WTC11 (cell line): ENCODE measurements around the gene SBF1. TPM values are rescaled to one million over a fixed set of nuclear protein-coding genes. Genes with fewer than 3 reads are reported as not detected.

Source experiments
- ATAC-seq: fragments of 200-7000 bp; cut with Tn5 transposase; 2 replicates; pipeline ENCODE4 v1.10.0; 2021; ENCODE audit warnings: mild to moderate bottlenecking, moderate library complexity
- CTCF ChIA-PET: fragments of 300-600 bp; sonication (Branson Sonifier 250); formaldehyde crosslinking; loops from one replicate; lab custom pipeline; 2021; ENCODE audit warnings: antibody characterized with exemption; lab: Charles Lee
- POLR2A ChIA-PET: fragments of 350-600 bp; sonication (Branson Sonifier 250); formaldehyde crosslinking; loops from one replicate; lab custom pipeline; 2021; ENCODE audit warnings: antibody characterized with exemption; lab: Charles Lee
- DNase-seq: peaks from one replicate; pipeline ENCODE4 v3.0.0; 2021; ENCODE audit warnings: low spot score
- H3K27ac Mint-ChIP-seq: 2 replicates; pipeline ENCODE4 v1.8.0; 2021; ENCODE audit warnings: mixed read lengths
- H3K27me3 Mint-ChIP-seq: 2 replicates; pipeline ENCODE4 v1.8.0; 2021; ENCODE audit warnings: low read depth, mild to moderate bottlenecking, moderate library complexity, mixed read lengths
- H3K36me3 Mint-ChIP-seq: 2 replicates; pipeline ENCODE4 v1.8.0; 2021; ENCODE audit warnings: mixed read lengths
- H3K4me1 Mint-ChIP-seq: 2 replicates; pipeline ENCODE4 v1.8.0; 2022; ENCODE audit warnings: mixed read lengths
- H3K4me3 Mint-ChIP-seq: 2 replicates; pipeline ENCODE4 v1.8.0; 2021; ENCODE audit warnings: mild to moderate bottlenecking, moderate library complexity, mixed read lengths
- H3K9me3 Mint-ChIP-seq: 2 replicates; pipeline ENCODE4 v1.8.0; 2021; ENCODE audit warnings: mixed read lengths
- CREB1 ChIP-seq: sonication (generic); formaldehyde crosslinking; IDR thresholded peaks from 2 replicates; pipeline ENCODE4 v1.8.0; 2023; ENCODE audit warnings: mild to moderate bottlenecking, missing genetic modification reagents
- CREM ChIP-seq: sonication (generic); formaldehyde crosslinking; IDR thresholded peaks from 2 replicates; pipeline ENCODE4 v1.8.1; 2022; ENCODE audit warnings: mild to moderate bottlenecking, missing genetic modification reagents, moderate library complexity
- EMX1 ChIP-seq: fragments of 250-450 bp; sonication (Bioruptor Pico); IDR thresholded peaks from 2 replicates; pipeline ENCODE4 v1.8.0; 2021; ENCODE audit warnings: mild to moderate bottlenecking
- OVOL2 ChIP-seq: fragments of 250-450 bp; sonication (Bioruptor Pico); IDR thresholded peaks from 2 replicates; pipeline ENCODE4 v1.9.0; 2021; ENCODE audit warnings: mild to moderate bottlenecking, borderline replicate concordance
- RORB ChIP-seq: fragments of 250-450 bp; sonication (Bioruptor Pico); IDR thresholded peaks from 2 replicates; pipeline ENCODE4 v1.9.0; 2021; ENCODE audit warnings: mild to moderate bottlenecking
- SOX15 ChIP-seq: fragments of 250-450 bp; sonication (Bioruptor Pico); IDR thresholded peaks from 2 replicates; pipeline ENCODE4 v1.9.0; 2021; ENCODE audit warnings: mild to moderate bottlenecking
- ZBTB21 ChIP-seq: sonication (generic); formaldehyde crosslinking; IDR thresholded peaks from 2 replicates; pipeline ENCODE4 v1.8.1; 2023; ENCODE audit warnings: mild to moderate bottlenecking, missing genetic modification reagents, borderline replicate concordance
- ZNF219 ChIP-seq: sonication (generic); formaldehyde crosslinking; IDR thresholded peaks from 2 replicates; pipeline ENCODE4 v1.8.0; 2023; ENCODE audit warnings: missing genetic modification reagents, mild to moderate bottlenecking, borderline replicate concordance
- ZNF232 ChIP-seq: sonication (generic); formaldehyde crosslinking; IDR thresholded peaks from 2 replicates; pipeline ENCODE4 v1.8.0; 2022; ENCODE audit warnings: mild to moderate bottlenecking, missing genetic modification reagents
- ZNF396 ChIP-seq: fragments of 250-450 bp; sonication (Bioruptor Pico); IDR thresholded peaks from 2 replicates; pipeline ENCODE4 v1.8.0; 2021; ENCODE audit warnings: mild to moderate bottlenecking, moderate library complexity, borderline replicate concordance
- total RNA-seq: library from RNA; stranded (reverse); gene quantifications from 3 replicates; pipeline ENCODE4 v1.2.3, GENCODE V29; 2021
- TF ChIP-seq, protein P1 (sequence below): sonication (generic); formaldehyde crosslinking; IDR thresholded peaks from 2 replicates; pipeline ENCODE4 v1.8.0; 2022; ENCODE audit warnings: mild to moderate bottlenecking, missing genetic modification reagents
- TF ChIP-seq, protein P2 (sequence below): sonication (generic); formaldehyde crosslinking; IDR thresholded peaks from 2 replicates; pipeline ENCODE4 v1.8.1; 2023; ENCODE audit warnings: mild to moderate bottlenecking, missing genetic modification reagents
- TF ChIP-seq, protein P3 (sequence below): sonication (generic); formaldehyde crosslinking; IDR thresholded peaks from 2 replicates; pipeline ENCODE4 v1.8.1; 2022; ENCODE audit warnings: mild to moderate bottlenecking, missing genetic modification reagents, moderate library complexity, borderline replicate concordance
- TF ChIP-seq, protein P4 (sequence below): fragments of 250-450 bp; sonication (Bioruptor Pico); IDR thresholded peaks from 2 replicates; pipeline ENCODE4 v1.9.0; 2021; ENCODE audit warnings: moderate library complexity, mild to moderate bottlenecking, inconsistent platforms, borderline replicate concordance
- TF ChIP-seq, protein P5 (sequence below): sonication (generic); formaldehyde crosslinking; IDR thresholded peaks from 2 replicates; pipeline ENCODE4 v1.8.1; 2022; ENCODE audit warnings: missing genetic modification reagents, borderline replicate concordance
- TF ChIP-seq, protein P6 (sequence below): sonication (generic); formaldehyde crosslinking; IDR thresholded peaks from 2 replicates; pipeline ENCODE4 v1.8.1; 2022; ENCODE audit warnings: low read depth, mild to moderate bottlenecking, moderate library complexity, missing genetic modification reagents, borderline replicate concordance
- TF ChIP-seq, protein P7 (sequence below): sonication (generic); formaldehyde crosslinking; IDR thresholded peaks from 2 replicates; pipeline ENCODE4 v1.8.0; 2022; ENCODE audit warnings: mild to moderate bottlenecking, missing genetic modification reagents

Gene SBF1
- total RNA-seq, 1 experiment from 2014 or later: 108 TPM

DNA sequence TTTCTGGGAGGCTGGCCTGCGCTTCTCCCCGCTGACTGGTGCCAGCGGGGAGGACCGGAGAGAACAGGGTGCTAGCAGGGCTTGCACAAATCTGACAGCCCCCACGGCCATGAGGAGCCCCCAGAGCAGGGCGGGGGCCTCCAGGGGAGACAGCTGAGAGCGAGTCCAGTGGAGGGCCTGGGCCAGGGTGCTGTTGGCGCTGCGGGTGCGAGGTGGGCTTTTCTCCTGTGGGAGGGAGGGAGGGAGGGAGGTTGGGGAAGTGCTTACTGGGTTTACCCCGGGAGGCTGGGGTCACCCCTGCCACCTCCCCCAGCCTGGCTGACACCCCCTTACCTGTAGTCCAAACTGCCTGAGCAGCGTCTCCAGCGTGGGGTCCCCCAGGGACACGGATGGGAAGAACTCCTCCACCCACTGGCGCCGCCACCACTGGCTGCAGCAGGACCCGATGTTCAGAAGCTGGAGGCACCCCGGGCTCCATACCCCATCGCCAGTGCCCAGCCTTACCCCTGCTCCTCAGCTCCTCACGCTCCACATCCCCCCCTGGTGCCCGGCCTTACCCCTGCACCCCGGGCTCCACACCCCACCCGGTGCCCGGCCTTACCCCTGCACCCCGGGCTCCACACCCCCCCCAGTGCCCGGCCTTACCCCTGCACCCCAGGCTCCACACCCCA, 28.8 kb upstream of the SBF1 start (continued):
- TF ChIP-seq, protein P1, sequence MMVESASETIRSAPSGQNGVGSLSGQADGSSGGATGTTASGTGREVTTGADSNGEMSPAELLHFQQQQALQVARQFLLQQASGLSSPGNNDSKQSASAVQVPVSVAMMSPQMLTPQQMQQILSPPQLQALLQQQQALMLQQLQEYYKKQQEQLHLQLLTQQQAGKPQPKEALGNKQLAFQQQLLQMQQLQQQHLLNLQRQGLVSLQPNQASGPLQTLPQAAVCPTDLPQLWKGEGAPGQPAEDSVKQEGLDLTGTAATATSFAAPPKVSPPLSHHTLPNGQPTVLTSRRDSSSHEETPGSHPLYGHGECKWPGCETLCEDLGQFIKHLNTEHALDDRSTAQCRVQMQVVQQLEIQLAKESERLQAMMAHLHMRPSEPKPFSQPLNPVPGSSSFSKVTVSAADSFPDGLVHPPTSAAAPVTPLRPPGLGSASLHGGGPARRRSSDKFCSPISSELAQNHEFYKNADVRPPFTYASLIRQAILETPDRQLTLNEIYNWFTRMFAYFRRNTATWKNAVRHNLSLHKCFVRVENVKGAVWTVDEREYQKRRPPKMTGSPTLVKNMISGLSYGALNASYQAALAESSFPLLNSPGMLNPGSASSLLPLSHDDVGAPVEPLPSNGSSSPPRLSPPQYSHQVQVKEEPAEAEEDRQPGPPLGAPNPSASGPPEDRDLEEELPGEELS (CRISPR knock-in tag): no peak
- TF ChIP-seq CREB1 (CRISPR knock-in tag): no peak
- TF ChIP-seq OVOL2 (CRISPR knock-in tag): no peak

DNA sequence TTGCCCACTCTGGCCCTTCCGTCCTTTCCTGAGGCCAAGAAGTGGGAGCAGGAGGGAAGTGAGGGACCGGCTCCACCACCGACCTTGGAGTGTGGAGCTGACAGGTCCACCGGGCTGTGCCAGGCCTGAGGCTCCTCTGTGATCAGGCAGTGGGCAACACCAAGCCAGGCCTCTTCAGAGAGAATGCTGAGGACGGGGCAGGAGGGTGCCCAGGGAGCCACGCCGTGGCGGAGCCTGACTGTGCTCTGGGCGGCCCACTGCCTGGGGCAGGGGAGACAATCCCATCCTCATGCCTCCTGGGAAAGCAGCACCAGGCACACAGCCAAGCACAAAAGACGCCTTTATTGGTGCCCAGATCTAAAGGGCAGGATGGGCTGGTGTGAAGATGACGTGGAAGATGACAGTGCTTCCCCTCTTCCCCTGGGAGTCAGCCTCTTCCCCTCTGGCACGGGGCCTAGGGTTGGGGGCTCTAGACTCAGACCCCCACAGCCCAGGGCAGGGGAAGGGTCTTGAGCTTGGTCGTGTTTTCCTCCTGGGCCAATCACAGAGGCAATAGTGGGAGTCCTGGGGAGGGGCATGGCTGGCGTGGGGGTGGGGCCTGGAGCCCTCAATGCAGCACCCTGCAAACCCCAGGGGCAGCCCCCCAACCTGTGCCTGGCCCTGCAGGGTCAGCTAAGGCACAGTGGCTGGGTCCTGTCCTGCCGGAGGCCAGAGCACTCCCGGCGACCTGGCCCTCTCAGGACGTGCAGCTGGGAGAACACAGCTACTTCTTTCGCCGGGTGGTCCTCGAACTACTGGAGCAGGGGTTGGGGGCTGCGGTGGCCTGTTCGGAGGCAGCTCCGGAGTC, 28.0 kb upstream of the SBF1 start:
- Mint-ChIP-seq H3K4me1 (peaks cover 6% of the 10 kb centered on the region), H3K27ac (no peak overlapping the region), H3K9me3 (no peaks in the 10 kb centered on the region), H3K36me3 (no peaks in the 10 kb centered on the region), H3K4me3 (no peak overlapping the region), H3K27me3 (no peaks in the 10 kb centered on the region)
- DNase-seq: no peak
- ATAC-seq: no peak
- ChIA-PET POLR2A (no interaction called here), CTCF (interaction anchor here (0.6 to 1.2 kb wide), 8 partner anchors 12 to 236 kb away, joined by 3 to 9 read pairs (median 3); partner anchors contain the start of gene SCO2)
- TF ChIP-seq, protein P2, sequence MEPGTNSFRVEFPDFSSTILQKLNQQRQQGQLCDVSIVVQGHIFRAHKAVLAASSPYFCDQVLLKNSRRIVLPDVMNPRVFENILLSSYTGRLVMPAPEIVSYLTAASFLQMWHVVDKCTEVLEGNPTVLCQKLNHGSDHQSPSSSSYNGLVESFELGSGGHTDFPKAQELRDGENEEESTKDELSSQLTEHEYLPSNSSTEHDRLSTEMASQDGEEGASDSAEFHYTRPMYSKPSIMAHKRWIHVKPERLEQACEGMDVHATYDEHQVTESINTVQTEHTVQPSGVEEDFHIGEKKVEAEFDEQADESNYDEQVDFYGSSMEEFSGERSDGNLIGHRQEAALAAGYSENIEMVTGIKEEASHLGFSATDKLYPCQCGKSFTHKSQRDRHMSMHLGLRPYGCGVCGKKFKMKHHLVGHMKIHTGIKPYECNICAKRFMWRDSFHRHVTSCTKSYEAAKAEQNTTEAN (CRISPR knock-in tag): no peak
- TF ChIP-seq EMX1: no peak
- no peak for TF ChIP-seq ZNF219 (CRISPR knock-in tag)

DNA sequence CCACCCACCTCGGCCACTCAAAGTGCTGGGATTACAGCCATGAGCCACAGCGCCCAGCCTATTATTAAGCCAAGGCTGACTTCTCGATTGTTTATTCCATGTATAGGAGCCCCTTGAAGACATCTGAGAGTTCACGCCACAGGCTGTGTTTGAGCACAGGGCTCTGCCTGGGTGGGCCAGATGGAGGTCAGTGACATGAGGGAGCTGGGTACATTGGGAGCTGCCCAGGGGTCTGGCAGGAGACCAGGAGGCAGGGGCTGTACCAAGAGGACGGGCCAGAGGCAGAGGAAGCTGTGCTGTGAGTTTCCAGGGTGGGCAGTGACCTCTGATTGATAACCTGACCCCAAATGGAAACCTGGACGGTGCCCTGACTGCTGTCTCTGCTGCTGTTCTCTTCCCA, 27.3 kb upstream of the SBF1 start:
- DNase-seq (no peak), ATAC-seq (no peak)
- H3K27me3 Mint-ChIP-seq: no peaks in the 10 kb centered on the region
- POLR2A ChIA-PET: no interaction called here
- H3K36me3 Mint-ChIP-seq: no peaks in the 10 kb centered on the region
- peaks cover 6% of the 10 kb centered on the region for H3K4me1 Mint-ChIP-seq
- CTCF ChIA-PET: interaction anchor here (1.0 kb wide), 1 partner anchor 23 kb away, joined by 3 read pairs; the partner anchor contains the start of gene SCO2
- H3K9me3 Mint-ChIP-seq: no peaks in the 10 kb centered on the region
- no peak overlapping the region for H3K4me3 Mint-ChIP-seq
- no peak overlapping the region for H3K27ac Mint-ChIP-seq
- TF ChIP-seq, protein P2 (CRISPR knock-in tag): no peak
- TF ChIP-seq ZNF232 (CRISPR knock-in tag): no peak
- TF ChIP-seq, protein P3, sequence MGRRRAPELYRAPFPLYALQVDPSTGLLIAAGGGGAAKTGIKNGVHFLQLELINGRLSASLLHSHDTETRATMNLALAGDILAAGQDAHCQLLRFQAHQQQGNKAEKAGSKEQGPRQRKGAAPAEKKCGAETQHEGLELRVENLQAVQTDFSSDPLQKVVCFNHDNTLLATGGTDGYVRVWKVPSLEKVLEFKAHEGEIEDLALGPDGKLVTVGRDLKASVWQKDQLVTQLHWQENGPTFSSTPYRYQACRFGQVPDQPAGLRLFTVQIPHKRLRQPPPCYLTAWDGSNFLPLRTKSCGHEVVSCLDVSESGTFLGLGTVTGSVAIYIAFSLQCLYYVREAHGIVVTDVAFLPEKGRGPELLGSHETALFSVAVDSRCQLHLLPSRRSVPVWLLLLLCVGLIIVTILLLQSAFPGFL (CRISPR knock-in tag): no peak
- TF ChIP-seq, protein P4, sequence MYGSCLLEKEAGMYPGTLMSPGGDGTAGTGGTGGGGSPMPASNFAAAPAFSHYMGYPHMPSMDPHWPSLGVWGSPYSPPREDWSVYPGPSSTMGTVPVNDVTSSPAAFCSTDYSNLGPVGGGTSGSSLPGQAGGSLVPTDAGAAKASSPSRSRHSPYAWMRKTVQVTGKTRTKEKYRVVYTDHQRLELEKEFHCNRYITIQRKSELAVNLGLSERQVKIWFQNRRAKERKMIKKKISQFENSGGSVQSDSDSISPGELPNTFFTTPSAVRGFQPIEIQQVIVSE: no peak
- TF ChIP-seq, protein P1 (CRISPR knock-in tag): no peak
- TF ChIP-seq, protein P5, sequence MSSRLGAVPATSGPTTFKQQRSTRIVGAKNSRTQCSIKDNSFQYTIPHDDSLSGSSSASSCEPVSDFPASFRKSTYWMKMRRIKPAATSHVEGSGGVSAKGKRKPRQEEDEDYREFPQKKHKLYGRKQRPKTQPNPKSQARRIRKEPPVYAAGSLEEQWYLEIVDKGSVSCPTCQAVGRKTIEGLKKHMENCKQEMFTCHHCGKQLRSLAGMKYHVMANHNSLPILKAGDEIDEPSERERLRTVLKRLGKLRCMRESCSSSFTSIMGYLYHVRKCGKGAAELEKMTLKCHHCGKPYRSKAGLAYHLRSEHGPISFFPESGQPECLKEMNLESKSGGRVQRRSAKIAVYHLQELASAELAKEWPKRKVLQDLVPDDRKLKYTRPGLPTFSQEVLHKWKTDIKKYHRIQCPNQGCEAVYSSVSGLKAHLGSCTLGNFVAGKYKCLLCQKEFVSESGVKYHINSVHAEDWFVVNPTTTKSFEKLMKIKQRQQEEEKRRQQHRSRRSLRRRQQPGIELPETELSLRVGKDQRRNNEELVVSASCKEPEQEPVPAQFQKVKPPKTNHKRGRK (CRISPR knock-in tag): no peak
- no peak for TF ChIP-seq RORB (CRISPR knock-in tag)
- TF ChIP-seq, protein P6, sequence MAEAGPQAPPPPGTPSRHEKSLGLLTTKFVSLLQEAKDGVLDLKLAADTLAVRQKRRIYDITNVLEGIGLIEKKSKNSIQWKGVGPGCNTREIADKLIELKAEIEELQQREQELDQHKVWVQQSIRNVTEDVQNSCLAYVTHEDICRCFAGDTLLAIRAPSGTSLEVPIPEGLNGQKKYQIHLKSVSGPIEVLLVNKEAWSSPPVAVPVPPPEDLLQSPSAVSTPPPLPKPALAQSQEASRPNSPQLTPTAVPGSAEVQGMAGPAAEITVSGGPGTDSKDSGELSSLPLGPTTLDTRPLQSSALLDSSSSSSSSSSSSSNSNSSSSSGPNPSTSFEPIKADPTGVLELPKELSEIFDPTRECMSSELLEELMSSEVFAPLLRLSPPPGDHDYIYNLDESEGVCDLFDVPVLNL: no peak
- TF ChIP-seq ZNF396 (CRISPR knock-in tag): no peak
- no peak for TF ChIP-seq CREB1 (CRISPR knock-in tag)
- TF ChIP-seq CREM (CRISPR knock-in tag): no peak
- TF ChIP-seq, protein P7, sequence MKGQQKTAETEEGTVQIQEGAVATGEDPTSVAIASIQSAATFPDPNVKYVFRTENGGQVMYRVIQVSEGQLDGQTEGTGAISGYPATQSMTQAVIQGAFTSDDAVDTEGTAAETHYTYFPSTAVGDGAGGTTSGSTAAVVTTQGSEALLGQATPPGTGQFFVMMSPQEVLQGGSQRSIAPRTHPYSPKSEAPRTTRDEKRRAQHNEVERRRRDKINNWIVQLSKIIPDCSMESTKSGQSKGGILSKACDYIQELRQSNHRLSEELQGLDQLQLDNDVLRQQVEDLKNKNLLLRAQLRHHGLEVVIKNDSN (CRISPR knock-in tag): no peak
- TF ChIP-seq ZBTB21 (CRISPR knock-in tag): no peak
- TF ChIP-seq ZNF219 (CRISPR knock-in tag): no peak
- no peak for TF ChIP-seq SOX15
